Muscle layer of duodenum (tissue), 2 donors: ENCODE results near the gene CRTC3.
A peak's percentile ranks its signal among the peaks of the same experiment; 100 is the strongest.

Source experiments
- H3K27ac ChIP-seq: one replicate; pipeline ENCODE4 v1.7.0; 2013; ENCODE audit warnings: mild to moderate bottlenecking, low read length
- H3K27me3 ChIP-seq: one replicate; pipeline ENCODE4 v1.7.0; 2013; ENCODE audit warnings: low read depth, mild to moderate bottlenecking, control low read depth, low read length
- H3K36me3 ChIP-seq, 2 donors: one replicate each; pipeline ENCODE4 v1.7.0; 2013; ENCODE audit warnings: low read length in 2 of 2, control low read depth in 1 of 2, mild to moderate bottlenecking in 1 of 2; ENCODE audit not compliant: insufficient read depth in 2 of 2, control insufficient read depth in 1 of 2
- H3K4me1 ChIP-seq, 2 donors: one replicate each; pipeline ENCODE4 v1.7.0; 2013; ENCODE audit warnings: low read length in 2 of 2, mild to moderate bottlenecking in 2 of 2, control low read depth in 1 of 2, moderate library complexity in 1 of 2; ENCODE audit not compliant: insufficient read depth in 2 of 2, control insufficient read depth in 1 of 2
- H3K4me3 ChIP-seq, 2 donors: one replicate each; pipeline ENCODE4 v1.7.0; 2013; ENCODE audit warnings: low read length in 2 of 2, low read depth in 1 of 2, mild to moderate bottlenecking in 1 of 2
- H3K9me3 ChIP-seq, 2 donors: one replicate each; pipeline ENCODE4 v1.7.0; 2013; ENCODE audit warnings: low read length in 2 of 2, control low read depth in 1 of 2, mild to moderate bottlenecking in 1 of 2; ENCODE audit not compliant: control insufficient read depth in 1 of 2
- donor health status: healthy.

Gene CRTC3

DNA sequence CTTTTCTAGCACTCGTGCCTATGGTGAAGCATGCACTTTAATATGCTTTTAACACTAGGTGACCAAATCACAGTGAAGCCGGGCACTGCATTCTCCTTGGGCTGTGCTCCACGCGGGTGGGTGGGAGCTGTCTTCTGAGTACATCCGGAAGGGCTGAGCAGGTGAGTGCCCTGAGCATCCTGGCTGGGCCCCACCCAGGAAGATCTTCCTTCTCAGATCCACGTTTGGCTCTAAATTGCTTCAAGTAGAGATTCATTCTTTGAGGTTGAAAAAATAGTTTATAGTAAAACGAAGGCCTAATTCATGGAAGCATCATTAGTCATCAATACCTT, 113.5 kb downstream of the CRTC3 start:
- H3K4me3 ChIP-seq, result no peak overlapping the region
- H3K27ac ChIP-seq, result no peak overlapping the region
- no peaks in the 10 kb centered on the region for H3K27me3 ChIP-seq
- peaks cover 0 to 3% of the 10 kb centered on the region in 2 donors for H3K4me1 ChIP-seq
- H3K9me3 ChIP-seq, result no peaks in the 10 kb centered on the region
- peaks cover 25 to 51% of the 10 kb centered on the region in 2 donors for H3K36me3 ChIP-seq

DNA sequence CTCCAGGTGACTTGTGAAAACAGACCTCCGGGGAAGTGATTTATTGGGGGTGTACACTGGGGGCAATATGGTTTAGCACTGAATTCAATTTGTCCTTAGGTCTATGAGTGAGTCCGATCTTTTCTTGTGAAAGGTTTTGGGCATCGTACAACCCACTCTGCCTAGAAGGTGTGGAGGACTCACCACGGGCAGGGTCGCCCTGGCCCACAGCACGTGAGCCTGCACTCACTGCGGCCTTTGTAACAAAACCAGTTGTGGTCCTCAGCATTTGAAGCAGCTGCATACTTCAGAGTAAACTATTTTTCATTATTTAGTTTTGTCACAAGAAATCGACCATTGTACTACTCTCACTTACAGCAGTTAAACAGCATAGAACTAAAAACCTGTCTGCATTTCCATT, 114.8 kb downstream of the CRTC3 start:
- Histone ChIP-seq H3K27ac (no peak overlapping the region), H3K27me3 (no peaks in the 10 kb centered on the region), H3K36me3 (peaks cover 18 to 43% of the 10 kb centered on the region in 2 donors), H3K4me3 (no peak overlapping the region), H3K9me3 (no peaks in the 10 kb centered on the region), H3K4me1 (peaks cover 0 to 5% of the 10 kb centered on the region in 2 donors)

GRCh38 chr15:90644952-90645725, 115.4 kb downstream of the CRTC3 start:
- Histone ChIP-seq H3K4me1 (peaks cover 0 to 5% of the 10 kb centered on the region in 2 donors), H3K4me3 (no peak overlapping the region), H3K9me3 (no peaks in the 10 kb centered on the region), H3K36me3 (peaks cover 18 to 43% of the 10 kb centered on the region in 2 donors), H3K27ac (no peak overlapping the region), H3K27me3 (no peaks in the 10 kb centered on the region)

DNA sequence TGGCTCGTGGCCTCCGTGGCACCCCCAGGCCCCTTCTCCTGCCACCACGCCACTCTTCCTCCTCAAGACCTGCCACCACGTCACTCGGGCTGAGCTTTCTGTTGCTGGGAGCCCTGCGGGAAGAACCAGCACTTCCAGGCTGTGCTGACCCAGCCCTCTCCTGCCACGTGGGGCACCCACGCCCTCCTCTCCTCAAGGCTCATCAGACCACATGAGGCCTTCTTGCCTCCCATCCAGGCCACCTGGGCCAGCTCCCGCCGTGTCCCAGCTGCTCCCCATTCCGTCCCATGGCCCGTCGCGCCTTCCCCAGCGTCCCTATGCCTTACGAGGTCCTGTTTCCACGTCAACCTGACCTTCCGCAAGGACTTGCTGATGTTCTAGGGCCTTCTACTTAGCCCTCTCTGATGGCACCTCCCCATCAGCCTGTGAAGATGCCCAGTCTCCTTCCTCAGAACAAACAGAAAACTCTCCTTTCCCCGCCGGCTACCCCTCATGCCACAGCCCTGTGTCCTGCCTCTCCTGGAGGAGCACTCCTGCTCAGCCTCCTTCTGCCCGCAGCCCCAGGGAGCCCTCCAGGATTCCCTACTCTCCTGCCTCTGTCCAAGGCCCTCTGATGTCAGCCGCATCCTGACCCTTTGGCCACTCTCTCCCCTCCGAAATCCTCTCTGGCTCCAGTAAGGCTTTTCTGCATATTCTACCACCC, 116.3 kb downstream of the CRTC3 start:
- no peak overlapping the region for H3K4me3 ChIP-seq
- H3K9me3 ChIP-seq, result no peaks in the 10 kb centered on the region
- H3K27ac ChIP-seq, result no peak overlapping the region
- H3K4me1 ChIP-seq, result peaks cover 0 to 5% of the 10 kb centered on the region in 2 donors
- no peaks in the 10 kb centered on the region for H3K27me3 ChIP-seq
- H3K36me3 ChIP-seq, result peaks cover 18 to 35% of the 10 kb centered on the region in 2 donors

GRCh38 chr15:90646662-90647305, 117.1 kb downstream of the CRTC3 start:
- H3K27ac ChIP-seq, result no peak overlapping the region
- H3K27me3 ChIP-seq, result no peaks in the 10 kb centered on the region
- H3K4me1 ChIP-seq, result peaks cover 0 to 5% of the 10 kb centered on the region in 2 donors
- peaks cover 16 to 28% of the 10 kb centered on the region in 2 donors for H3K36me3 ChIP-seq
- no peak overlapping the region for H3K4me3 ChIP-seq
- no peaks in the 10 kb centered on the region for H3K9me3 ChIP-seq

DNA sequence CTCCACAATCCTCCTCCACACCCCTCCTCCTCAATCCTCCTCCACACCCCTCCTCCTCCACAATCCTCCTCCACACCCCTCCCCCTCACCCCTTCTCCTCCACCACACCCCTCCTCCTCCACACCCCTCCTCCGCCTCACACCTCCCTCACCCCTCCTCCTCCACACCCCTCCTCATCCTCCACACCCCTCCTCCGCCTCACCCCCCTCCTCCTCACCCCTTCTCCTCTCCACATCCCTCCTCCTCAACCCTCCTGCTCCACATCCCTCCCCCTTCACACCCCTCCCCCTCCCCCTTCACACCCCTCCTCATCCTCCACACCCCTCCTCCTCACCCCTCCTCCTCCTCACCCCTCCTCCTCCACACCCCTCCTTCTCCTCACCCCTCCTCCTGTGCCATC, 117.6 kb downstream of the CRTC3 start:
- Histone ChIP-seq H3K27me3 (no peaks in the 10 kb centered on the region), H3K4me3 (no peak overlapping the region), H3K36me3 (peaks cover 11 to 23% of the 10 kb centered on the region in 2 donors), H3K27ac (no peak overlapping the region), H3K9me3 (no peaks in the 10 kb centered on the region), H3K4me1 (peaks cover 0 to 5% of the 10 kb centered on the region in 2 donors)

- H3K27ac ChIP-seq, result peak overlapping the region; percentile 67
- H3K9me3 ChIP-seq, result no peaks in the 10 kb centered on the region
- H3K36me3 ChIP-seq, result peaks cover 2 to 12% of the 10 kb centered on the region in 2 donors
- no peaks in the 10 kb centered on the region for H3K27me3 ChIP-seq
- H3K4me1 ChIP-seq, result peaks cover 0 to 5% of the 10 kb centered on the region in 2 donors
- H3K4me3 ChIP-seq, result peak overlapping the region in 1 of 2 donors; percentile 33
Observed at GRCh38 chr15:90648137-90649070, 118.7 kb downstream of the CRTC3 start.

GRCh38 chr15:90650117-90650955, 120.6 kb downstream of the CRTC3 start:
- Histone ChIP-seq H3K9me3 (no peaks in the 10 kb centered on the region), H3K4me1 (peaks cover 4 to 5% of the 10 kb centered on the region in 2 donors), H3K4me3 (no peak overlapping the region), H3K27ac (peak overlapping the region; percentile 5), H3K27me3 (no peaks in the 10 kb centered on the region), H3K36me3 (no peaks in the 10 kb centered on the region)

- Histone ChIP-seq H3K4me3 (no peak overlapping the region), H3K27ac (peak overlapping the region; percentile 5), H3K4me1 (peaks cover 4 to 5% of the 10 kb centered on the region in 2 donors), H3K36me3 (no peaks in the 10 kb centered on the region), H3K9me3 (no peaks in the 10 kb centered on the region), H3K27me3 (no peaks in the 10 kb centered on the region)
Observed at GRCh38 chr15:90650956-90651689, 121.4 kb downstream of the CRTC3 start.
